Measurements from ENCODE around the gene ETV4.

DNA sequence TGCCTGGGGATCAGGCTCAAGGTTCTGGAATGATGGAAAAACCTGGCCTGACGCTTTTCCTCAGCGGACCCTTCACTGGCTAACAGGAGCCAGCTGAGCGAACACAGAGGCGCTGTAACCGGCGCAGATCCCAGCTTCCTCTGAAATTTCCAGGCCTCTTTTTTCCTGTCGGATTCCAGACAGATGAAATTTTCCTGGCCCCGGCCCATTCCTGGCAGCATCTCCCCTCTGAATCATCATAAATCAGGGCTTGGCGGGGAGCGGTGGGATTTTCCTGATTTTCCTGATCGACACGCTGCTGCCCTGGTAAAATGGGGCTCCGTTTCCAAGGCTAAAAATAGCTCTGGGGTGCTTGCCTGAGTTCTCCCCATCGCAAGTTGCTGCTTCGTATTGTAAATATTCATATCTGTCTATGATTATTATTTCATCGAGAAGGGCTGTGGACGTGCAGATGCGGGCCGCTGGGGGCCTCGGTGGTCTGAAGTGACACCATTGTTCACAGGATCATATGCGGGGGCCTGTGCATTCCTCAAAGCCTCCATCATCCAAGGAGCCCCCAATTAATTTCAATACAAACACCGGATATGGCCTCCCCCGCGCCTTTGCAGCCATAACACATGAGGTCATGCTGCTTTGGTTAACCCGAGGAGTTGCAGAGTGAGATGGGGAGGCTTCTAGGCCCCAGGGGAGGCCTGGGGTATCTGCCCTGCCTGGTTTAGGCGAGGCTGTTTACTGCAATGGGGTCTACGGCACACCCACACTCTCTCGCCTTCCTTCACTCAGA, 45.8 kb upstream of the ETV4 start:
- TF ChIP-seq POLR2AphosphoS5 (IDR thresholded peaks at IDR 0.05; ENCODE audit: borderline replicate concordance, low read depth, low read length) = no peak
- TF ChIP-seq EZH2 (IDR thresholded peaks at IDR 0.05) = no peak
